ENCODE data around the gene GRIK5.

The GRIK5 gene

DNA sequence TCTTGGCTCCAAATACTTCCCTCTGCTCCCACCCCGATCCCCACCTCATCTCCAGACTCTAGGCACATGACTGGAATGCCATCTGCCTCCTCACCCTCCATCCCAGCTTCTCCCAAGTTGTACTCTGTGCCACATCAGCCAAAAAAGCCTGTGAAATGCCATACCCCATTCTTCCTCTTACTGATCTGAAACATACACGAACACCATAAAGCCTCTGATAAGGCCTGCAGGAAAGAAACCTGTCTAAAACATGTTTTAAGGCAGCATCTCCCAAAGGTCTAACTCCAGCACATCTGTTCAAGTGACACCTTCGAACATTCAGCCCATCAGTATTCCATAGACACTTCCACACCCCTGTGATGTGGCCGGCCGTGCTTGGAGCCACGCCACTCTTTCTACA, 5.6 kb downstream of the GRIK5 start:
- no peak overlapping the region for H3K27ac ChIP-seq (ENCODE audit: low read length)
- no peak for ATAC-seq (ENCODE audit: insufficient read depth, low read depth)
- no peak for TF ChIP-seq EZH2 (IDR thresholded peaks at IDR 0.05; ENCODE audit: borderline replicate concordance, low read depth, low read length, severe bottlenecking)
- TF ChIP-seq, protein P1, sequence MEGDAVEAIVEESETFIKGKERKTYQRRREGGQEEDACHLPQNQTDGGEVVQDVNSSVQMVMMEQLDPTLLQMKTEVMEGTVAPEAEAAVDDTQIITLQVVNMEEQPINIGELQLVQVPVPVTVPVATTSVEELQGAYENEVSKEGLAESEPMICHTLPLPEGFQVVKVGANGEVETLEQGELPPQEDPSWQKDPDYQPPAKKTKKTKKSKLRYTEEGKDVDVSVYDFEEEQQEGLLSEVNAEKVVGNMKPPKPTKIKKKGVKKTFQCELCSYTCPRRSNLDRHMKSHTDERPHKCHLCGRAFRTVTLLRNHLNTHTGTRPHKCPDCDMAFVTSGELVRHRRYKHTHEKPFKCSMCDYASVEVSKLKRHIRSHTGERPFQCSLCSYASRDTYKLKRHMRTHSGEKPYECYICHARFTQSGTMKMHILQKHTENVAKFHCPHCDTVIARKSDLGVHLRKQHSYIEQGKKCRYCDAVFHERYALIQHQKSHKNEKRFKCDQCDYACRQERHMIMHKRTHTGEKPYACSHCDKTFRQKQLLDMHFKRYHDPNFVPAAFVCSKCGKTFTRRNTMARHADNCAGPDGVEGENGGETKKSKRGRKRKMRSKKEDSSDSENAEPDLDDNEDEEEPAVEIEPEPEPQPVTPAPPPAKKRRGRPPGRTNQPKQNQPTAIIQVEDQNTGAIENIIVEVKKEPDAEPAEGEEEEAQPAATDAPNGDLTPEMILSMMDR (IDR thresholded peaks at IDR 0.05; ENCODE audit: borderline replicate concordance, extremely low read depth, low read length, poor library complexity, severe bottlenecking) = no peak
- no peak overlapping the region for H2AFZ ChIP-seq (ENCODE audit: low read depth, low read length)
- no peaks in the 10 kb centered on the region for H3K9me3 ChIP-seq (ENCODE audit: insufficient read depth, low read length, severe bottlenecking)
- H3K9ac ChIP-seq (ENCODE audit: low read depth, low read length) = no peak overlapping the region
- no peak overlapping the region for H3K4me2 ChIP-seq (ENCODE audit: insufficient read depth, low read length)
- DNase-seq = no peak
- H3K36me3 ChIP-seq (ENCODE audit: insufficient read depth, low read length) = no peaks in the 10 kb centered on the region
- H3K27me3 ChIP-seq (ENCODE audit: insufficient read depth, low read length, poor library complexity) = peaks cover 3% of the 10 kb centered on the region
- H3K4me1 ChIP-seq (ENCODE audit: insufficient read depth, low read length) = no peaks in the 10 kb centered on the region
- H3K79me2 ChIP-seq (ENCODE audit: insufficient read depth, low read length) = no peaks in the 10 kb centered on the region
- H4K20me1 ChIP-seq (ENCODE audit: insufficient read depth, low read length) = no peaks in the 10 kb centered on the region
- H3K4me3 ChIP-seq (ENCODE audit: low read depth in 1 of 2, low read length in 2 of 2) = no peak overlapping the region

DNA sequence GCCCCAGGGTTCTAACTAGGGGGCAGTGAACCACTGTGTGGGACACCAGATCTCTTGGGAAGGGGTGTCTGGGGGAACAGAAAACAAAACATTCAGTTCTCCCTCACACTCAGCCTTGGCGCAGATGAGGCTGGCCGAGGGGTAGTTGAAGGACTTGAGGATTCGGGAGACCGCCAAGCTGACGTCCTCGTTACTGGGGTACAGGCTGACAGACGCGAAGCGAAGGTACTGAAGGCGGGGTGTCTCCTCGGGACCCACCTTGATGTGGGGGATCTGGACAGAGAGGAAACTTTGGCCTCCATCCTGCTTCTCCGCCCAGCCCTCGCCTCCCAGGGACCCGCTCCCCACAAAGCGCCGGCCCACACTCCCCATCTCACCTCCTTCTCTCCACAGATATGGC, 7.6 kb downstream of the GRIK5 start:
- H3K4me2 ChIP-seq (ENCODE audit: insufficient read depth, low read length) = no peak overlapping the region
- no peaks in the 10 kb centered on the region for H4K20me1 ChIP-seq (ENCODE audit: insufficient read depth, low read length)
- H3K36me3 ChIP-seq (ENCODE audit: insufficient read depth, low read length) = no peaks in the 10 kb centered on the region
- H2AFZ ChIP-seq (ENCODE audit: low read depth, low read length) = no peak overlapping the region
- H3K79me2 ChIP-seq (ENCODE audit: insufficient read depth, low read length) = no peaks in the 10 kb centered on the region
- H3K4me1 ChIP-seq (ENCODE audit: insufficient read depth, low read length) = no peaks in the 10 kb centered on the region
- TF ChIP-seq, protein P1 (IDR thresholded peaks at IDR 0.05; ENCODE audit: borderline replicate concordance, extremely low read depth, low read length, poor library complexity, severe bottlenecking) = no peak
- TF ChIP-seq EZH2 (IDR thresholded peaks at IDR 0.05; ENCODE audit: borderline replicate concordance, low read depth, low read length, severe bottlenecking) = no peak
- peaks cover under 1% of the 10 kb centered on the region for H3K27me3 ChIP-seq (ENCODE audit: insufficient read depth, low read length, poor library complexity)
- no peaks in the 10 kb centered on the region for H3K9me3 ChIP-seq (ENCODE audit: insufficient read depth, low read length, severe bottlenecking)
- no peak overlapping the region for H3K4me3 ChIP-seq (ENCODE audit: low read depth in 1 of 2, low read length in 2 of 2)
- no peak for ATAC-seq (ENCODE audit: insufficient read depth, low read depth)
- no peak overlapping the region for H3K9ac ChIP-seq (ENCODE audit: low read depth, low read length)
- no peak for DNase-seq
- no peak overlapping the region for H3K27ac ChIP-seq (ENCODE audit: low read length)

DNA sequence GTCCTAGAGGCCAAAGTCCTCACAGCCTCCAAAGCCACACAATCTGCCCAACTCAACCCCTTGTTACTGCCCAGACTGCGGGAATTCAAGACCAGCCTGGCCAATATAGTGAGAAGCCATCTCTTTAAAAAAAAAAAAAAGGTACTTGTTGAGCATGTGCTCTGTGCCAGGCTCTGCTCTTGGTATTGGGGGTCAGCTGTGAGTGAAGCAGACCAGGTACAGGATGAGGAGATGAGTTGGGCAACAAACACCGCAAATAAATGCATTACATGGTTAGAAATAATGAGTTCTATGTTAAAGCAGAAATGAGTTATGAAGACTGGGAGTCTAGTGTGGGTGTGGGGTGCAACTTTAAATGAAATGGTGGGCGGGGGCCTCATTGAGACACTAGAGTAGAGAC, 9.9 kb downstream of the GRIK5 start:
- H3K9me3 ChIP-seq (ENCODE audit: insufficient read depth, low read length, severe bottlenecking) = no peaks in the 10 kb centered on the region
- no peak for ATAC-seq (ENCODE audit: insufficient read depth, low read depth)
- no peaks in the 10 kb centered on the region for H3K79me2 ChIP-seq (ENCODE audit: insufficient read depth, low read length)
- no peaks in the 10 kb centered on the region for H3K27me3 ChIP-seq (ENCODE audit: insufficient read depth, low read length, poor library complexity)
- no peak overlapping the region for H3K4me3 ChIP-seq (ENCODE audit: low read depth in 1 of 2, low read length in 2 of 2)
- TF ChIP-seq EZH2 (IDR thresholded peaks at IDR 0.05; ENCODE audit: borderline replicate concordance, low read depth, low read length, severe bottlenecking) = no peak
- TF ChIP-seq, protein P1 (IDR thresholded peaks at IDR 0.05; ENCODE audit: borderline replicate concordance, extremely low read depth, low read length, poor library complexity, severe bottlenecking) = no peak
- no peak overlapping the region for H2AFZ ChIP-seq (ENCODE audit: low read depth, low read length)
- H3K36me3 ChIP-seq (ENCODE audit: insufficient read depth, low read length) = no peaks in the 10 kb centered on the region
- no peaks in the 10 kb centered on the region for H3K4me1 ChIP-seq (ENCODE audit: insufficient read depth, low read length)
- DNase-seq = no peak
- H3K27ac ChIP-seq (ENCODE audit: low read length) = no peak overlapping the region
- no peak overlapping the region for H3K9ac ChIP-seq (ENCODE audit: low read depth, low read length)
- H3K4me2 ChIP-seq (ENCODE audit: insufficient read depth, low read length) = no peak overlapping the region
- H4K20me1 ChIP-seq (ENCODE audit: insufficient read depth, low read length) = no peaks in the 10 kb centered on the region

DNA sequence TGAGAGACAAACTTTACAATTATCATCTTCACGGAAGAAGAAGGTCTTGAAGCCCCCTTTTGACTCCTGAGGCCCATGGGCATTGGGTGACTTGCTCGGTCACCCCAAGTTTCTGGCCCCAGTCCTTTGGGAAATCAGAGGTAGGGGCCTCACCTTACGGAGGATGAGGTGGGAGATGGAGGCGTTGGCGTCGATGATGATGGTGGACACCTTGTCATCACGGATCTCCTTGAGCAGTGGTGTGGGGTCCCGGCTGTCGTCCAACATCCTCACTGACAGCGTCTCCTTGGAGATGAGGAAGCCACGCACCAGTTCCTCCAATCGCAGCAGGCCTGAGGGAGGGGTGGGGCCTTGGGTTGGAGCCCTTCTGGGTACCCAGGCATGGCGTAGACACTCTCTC, 10.8 kb downstream of the GRIK5 start:
- no peaks in the 10 kb centered on the region for H3K9me3 ChIP-seq (ENCODE audit: insufficient read depth, low read length, severe bottlenecking)
- no peak for DNase-seq
- no peak overlapping the region for H2AFZ ChIP-seq (ENCODE audit: low read depth, low read length)
- ATAC-seq (ENCODE audit: insufficient read depth, low read depth) = no peak
- no peaks in the 10 kb centered on the region for H3K27me3 ChIP-seq (ENCODE audit: insufficient read depth, low read length, poor library complexity)
- H3K79me2 ChIP-seq (ENCODE audit: insufficient read depth, low read length) = no peaks in the 10 kb centered on the region
- H3K4me2 ChIP-seq (ENCODE audit: insufficient read depth, low read length) = no peak overlapping the region
- no peak overlapping the region for H3K27ac ChIP-seq (ENCODE audit: low read length)
- no peaks in the 10 kb centered on the region for H3K4me1 ChIP-seq (ENCODE audit: insufficient read depth, low read length)
- TF ChIP-seq EZH2 (IDR thresholded peaks at IDR 0.05; ENCODE audit: borderline replicate concordance, low read depth, low read length, severe bottlenecking) = no peak
- TF ChIP-seq, protein P1 (IDR thresholded peaks at IDR 0.05; ENCODE audit: borderline replicate concordance, extremely low read depth, low read length, poor library complexity, severe bottlenecking) = no peak
- H3K9ac ChIP-seq (ENCODE audit: low read depth, low read length) = no peak overlapping the region
- no peak overlapping the region for H3K4me3 ChIP-seq (ENCODE audit: low read depth in 1 of 2, low read length in 2 of 2)
- no peaks in the 10 kb centered on the region for H3K36me3 ChIP-seq (ENCODE audit: insufficient read depth, low read length)
- H4K20me1 ChIP-seq (ENCODE audit: insufficient read depth, low read length) = no peaks in the 10 kb centered on the region
